HepG2 (cell line): ENCODE results near the gene CPT1B. TPM values are rescaled to one million over a fixed set of nuclear protein-coding genes. Genes with fewer than 3 reads are reported as not detected.

Source experiments
- ATAC-seq: fragments of 200-7000 bp; cut with Tn5 transposase; 3 replicates; pipeline ENCODE4 v1.9.1; 2020; ENCODE audit warnings: mild to moderate bottlenecking, moderate library complexity
- BruUV-seq: library from RNA; stranded (reverse); fragments of 400-500 nt; replicated peaks from 2 replicates; lab custom pipeline; 2021; lab: Mats Ljungman, UMichigan
- CTCF ChIA-PET: fragments of 300-600 bp; formaldehyde crosslinking; extraction: SDS; loops from one replicate; lab custom pipeline; 2021; ENCODE audit warnings: low total read pairs, inconsistent platforms, low intra/inter-chr PET ratio; lab: Yijun Ruan, JAX
- POLR2A ChIA-PET: fragments of 350-600 bp; sonication (Branson Sonifier 250); formaldehyde crosslinking; loops from one replicate; lab custom pipeline; 2020; ENCODE audit warnings: antibody characterized with exemption, inconsistent platforms; lab: Yijun Ruan, JAX
- DNase-seq: peaks from one replicate; pipeline ENCODE4 v3.0.0-alpha.2; 2015; ENCODE audit warnings: low spot score
- FAIRE-seq: peaks from 3 replicates; lab custom pipeline; 2011; peaks lifted over from hg19 to GRCh38; lab: Jason Lieb, UNC
- H2AFZ ChIP-seq: one replicate; pipeline ENCODE4 v1.6.1; 2011; ENCODE audit warnings: low read length, inconsistent platforms
- H3K27ac ChIP-seq: fragments of 300-600 bp; 3 replicates; pipeline ENCODE4 v1.8.0; 2011; ENCODE audit warnings: mixed run types, mild to moderate bottlenecking, mixed read lengths, low read length, inconsistent platforms; ENCODE audit not compliant: insufficient read depth; ENCODE audit errors: extremely low read length
- H3K27me3 ChIP-seq, 2 experiments: fragments of 200-600 bp in 1 of 2; 2 replicates in 1 of 2; 3 replicates in 1 of 2; pipeline versions ENCODE4 v1.6.0 to v1.8.0; 2011; ENCODE audit warnings: low read length in 2 of 2, mild to moderate bottlenecking in 2 of 2, moderate library complexity in 2 of 2, inconsistent platforms in 1 of 2; ENCODE audit not compliant: insufficient read depth in 2 of 2, control insufficient read depth in 1 of 2
- H3K36me3 ChIP-seq, 2 experiments: fragments of 200-600 bp in 1 of 2; replicated peaks in 1 of 2; 2 replicates in 1 of 2; 3 replicates in 1 of 2; pipeline versions ENCODE4 v1.5.1 to v1.8.0; 2011; ENCODE audit warnings: low read length in 2 of 2, inconsistent platforms in 1 of 2; ENCODE audit not compliant: insufficient read depth in 2 of 2, control insufficient read depth in 1 of 2
- H3K4me1 ChIP-seq: 2 replicates; pipeline ENCODE4 v1.5.1; 2012; ENCODE audit warnings: low read length, inconsistent platforms; ENCODE audit not compliant: insufficient read depth
- H3K4me2 ChIP-seq: 2 replicates; pipeline ENCODE4 v1.6.0; 2011; ENCODE audit warnings: low read depth, low read length, inconsistent platforms
- H3K4me3 ChIP-seq, 3 experiments: fragments of 200-600 bp in 1 of 3; sonication (generic), shearing (Covaris generic) in 1 of 3; replicated peaks in 1 of 3; 2 replicates each; pipeline ENCODE4 v1.5.1; 2011 to 2016; ENCODE audit warnings: low read length in 3 of 3, inconsistent platforms in 2 of 3, low read depth in 2 of 3, mild to moderate bottlenecking in 2 of 3, control low read depth in 1 of 3, mixed read lengths in 1 of 3; ENCODE audit not compliant: insufficient read depth in 1 of 3
- H3K79me2 ChIP-seq: one replicate; pipeline ENCODE4 v1.6.1; 2011; ENCODE audit warnings: low read length, inconsistent platforms; ENCODE audit not compliant: insufficient read depth
- H3K9ac ChIP-seq: 2 replicates; pipeline ENCODE4 v1.6.0; 2011; ENCODE audit warnings: mild to moderate bottlenecking, low read depth, low read length, inconsistent platforms; ENCODE audit not compliant: insufficient read depth
- H3K9me3 ChIP-seq: 2 replicates; pipeline ENCODE4 v1.5.1; 2012; ENCODE audit warnings: mild to moderate bottlenecking, low read length
- H4K20me1 ChIP-seq: 2 replicates; pipeline ENCODE4 v1.6.0; 2011; ENCODE audit warnings: inconsistent platforms, mild to moderate bottlenecking, low read length, moderate library complexity; ENCODE audit not compliant: insufficient read depth
- AKAP8 ChIP-seq: sonication (generic); formaldehyde crosslinking; IDR thresholded peaks from 2 replicates; pipeline ENCODE4 v1.5.1; 2020; ENCODE audit warnings: mild to moderate bottlenecking, missing genetic modification reagents
- ATM ChIP-seq: fragments of 450-650 bp; IDR thresholded peaks from 2 replicates; pipeline ENCODE4 v1.7.1; 2017; ENCODE audit warnings: mild to moderate bottlenecking, borderline replicate concordance
- FOXA1 ChIP-seq, 2 experiments: fragments of 450-650 bp in 1 of 2; sonication (generic) in 1 of 2; formaldehyde crosslinking in 1 of 2; IDR thresholded peaks; 2 replicates each; pipeline versions ENCODE4 v1.4.0 to v1.6.1; 2016 to 2020; ENCODE audit warnings: missing genetic modification reagents in 1 of 2
- KLF9 ChIP-seq: IDR thresholded peaks from 2 replicates; pipeline ENCODE4 v1.6.1; 2016; ENCODE audit warnings: low read depth
- MYC ChIP-seq: sonication (generic); formaldehyde crosslinking; IDR thresholded peaks from 2 replicates; pipeline ENCODE4 v1.9.0; 2021; ENCODE audit warnings: missing genetic modification reagents, borderline replicate concordance
- PLRG1 ChIP-seq: fragments of 450-650 bp; conservative IDR thresholded peaks from 2 replicates; pipeline ENCODE4 v1.6.1; 2016
- RAD21 ChIP-seq: fragments of 450-650 bp; formaldehyde crosslinking; IDR thresholded peaks from 2 replicates; pipeline ENCODE4 v1.5.0; 2020; ENCODE audit warnings: mild to moderate bottlenecking
- ZNF235 ChIP-seq: sonication (generic); formaldehyde crosslinking; IDR thresholded peaks from 2 replicates; pipeline ENCODE4 v1.8.1; 2023; ENCODE audit warnings: mild to moderate bottlenecking, missing genetic modification reagents, borderline replicate concordance
- ZNF530 ChIP-seq: sonication (generic); formaldehyde crosslinking; IDR thresholded peaks from 2 replicates; pipeline ENCODE4 v1.5.0; 2020; ENCODE audit warnings: low read depth, mild to moderate bottlenecking, missing genetic modification reagents
- ZSCAN30 ChIP-seq: sonication (generic); formaldehyde crosslinking; IDR thresholded peaks from 2 replicates; pipeline ENCODE4 v1.5.0; 2020; ENCODE audit warnings: mild to moderate bottlenecking, missing genetic modification reagents
- WGBS: methylation state at CpG from one replicate; pipeline ENCODE4 v1.1.6; 2017; ENCODE audit warnings: low lambda C conversion rate; 5-methylcytosine and 5-hydroxymethylcytosine counted together
- in situ Hi-C: cut with HindIII; loops from 2 replicates; pipeline ENCODE4 v1.10.0; 2017; ENCODE audit warnings: low pct_unique_long_range_greater_than_20kb; ENCODE audit not compliant: extremely low pct_ligation_motif_present
- intact Hi-C: fragments of 100-400 bp; cut with micrococcal nuclease; formaldehyde crosslinking; loops from one replicate; pipeline ENCODE4 v1.10.0; 2022; ENCODE audit not compliant: unreplicated experiment
- polyA plus RNA-seq, 8 experiments: library from polyadenylated mRNA; depleted of rRNA in 3 of 8; stranded (reverse) in 7 of 8; unstranded in 1 of 8; fragments of >200 nt; fragmentation: Illumina TruSeq in 4 of 8; extraction: Trizol in 4 of 8; gene quantifications; 2 replicates each; pipeline versions ENCODE4 v1.2.1 to v1.2.3, GENCODE V29; 2011 to 2016; ENCODE audit warnings: low read depth in 4 of 8, missing spikeins in 1 of 8, mixed read lengths in 1 of 8; ENCODE audit not compliant: insufficient read depth in 1 of 8
- total RNA-seq, 5 experiments: library from RNA; depleted of rRNA; stranded (reverse); fragments of >200 nt; fragmentation: Illumina TruSeq; extraction: Trizol; gene quantifications; 2 replicates each; pipeline ENCODE4 v1.2.3, GENCODE V29; 2016; ENCODE audit warnings: low read depth in 1 of 5
- TF ChIP-seq, protein P1 (sequence below): sonication (generic); formaldehyde crosslinking; IDR thresholded peaks from 2 replicates; pipeline ENCODE4 v1.4.0; 2020; ENCODE audit warnings: missing genetic modification reagents, mild to moderate bottlenecking, borderline replicate concordance
- TF ChIP-seq, protein P2 (sequence below): sonication (generic); formaldehyde crosslinking; IDR thresholded peaks from 2 replicates; pipeline ENCODE4 v1.8.0; 2023; ENCODE audit warnings: mild to moderate bottlenecking, missing genetic modification reagents
- TF ChIP-seq, protein P3 (sequence below): sonication (generic); formaldehyde crosslinking; IDR thresholded peaks from 2 replicates; pipeline ENCODE4 v1.4.0; 2020; ENCODE audit warnings: mild to moderate bottlenecking, missing genetic modification reagents
- TF ChIP-seq, protein P4 (sequence below): sonication (generic); formaldehyde crosslinking; IDR thresholded peaks from 2 replicates; pipeline ENCODE4 v1.9.0; 2022; ENCODE audit warnings: missing genetic modification reagents, mild to moderate bottlenecking, borderline replicate concordance

CPT1B gene
- total and polyA plus RNA-seq, 2 of the 13 experiments (the other 11 are each of a cell fraction or from before 2014, with no cell fraction given) = 9.2 to 19.5 TPM

DNA sequence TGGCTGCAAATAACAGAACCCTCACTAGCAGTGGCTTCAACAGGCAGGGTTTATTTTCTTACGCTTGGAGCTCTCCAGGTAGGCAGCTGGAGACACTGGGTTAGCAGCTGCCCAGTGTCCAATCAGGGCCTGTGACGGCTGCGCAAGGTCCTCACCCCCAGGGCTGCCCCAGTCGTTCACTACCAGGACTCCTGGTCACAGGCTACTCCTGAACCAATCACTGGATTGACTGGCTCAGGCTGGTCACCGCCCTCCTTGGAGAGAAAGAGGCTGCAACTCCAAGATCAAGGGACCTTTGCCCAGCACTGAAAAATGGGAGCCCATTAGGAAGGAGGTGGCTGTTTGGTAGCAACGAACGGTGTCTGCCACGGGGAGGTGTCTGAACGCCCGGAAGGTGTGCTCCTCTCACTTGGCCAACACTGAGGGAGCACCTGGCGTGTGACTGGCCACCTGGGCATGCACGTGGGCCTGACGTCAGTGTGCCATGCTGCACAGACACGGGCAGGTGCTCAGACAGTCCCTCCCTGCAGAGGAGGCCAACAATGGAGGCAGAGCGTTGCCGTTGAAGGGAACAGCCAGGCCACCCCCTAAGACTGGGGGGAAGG, 44.6 kb upstream of the CPT1B start:
- Histone ChIP-seq H3K27ac (peak overlapping the region; percentile 50), H2AFZ (peak overlapping the region; percentile 7), H4K20me1 (no peaks in the 10 kb centered on the region), H3K9ac (peak overlapping the region; percentile 39), H3K9me3 (no peaks in the 10 kb centered on the region), H3K4me3 (peak overlapping the region in 2 of 3 experiments; percentile 13 to 61; a peak in 4 of 6 replicates), H3K36me3 (no peaks in the 10 kb centered on the region), H3K79me2 (no peaks in the 10 kb centered on the region), H3K4me1 (peaks cover 70% of the 10 kb centered on the region), H3K4me2 (peak overlapping the region; percentile 97), H3K27me3 (no peaks in the 10 kb centered on the region; a peak in 1 of 5 replicates)
- CTCF ChIA-PET = interaction anchor here (0.6 to 2.2 kb wide), 6 partner anchors 17 to 77 kb away, joined by 3 to 12 read pairs (median 4); partner anchors contain the start of gene CHKB
- peak; percentile 68 for DNase-seq
- 27% methylated on average over 11 of the region's 16 CpGs for WGBS
- POLR2A ChIA-PET = interaction anchor here (1.0 to 2.4 kb wide), 6 partner anchors 10 to 115 kb away, joined by 3 to 14 read pairs (median 5); partner anchors contain the start of genes LMF2, NCAPH2 and SCO2
- BruUV-seq = no TSS peak
- ATAC-seq = peak; percentile 79
- intact Hi-C loops = loop anchor here (1.0 kb wide), 1 partner anchor 41 kb away; the partner anchor contains the start of gene CHKB
- in situ Hi-C loops = no loop called here
- peak; percentile 74 for FAIRE-seq
- no peak for TF ChIP-seq ZNF530 (CRISPR knock-in tag)
- TF ChIP-seq, protein P1, sequence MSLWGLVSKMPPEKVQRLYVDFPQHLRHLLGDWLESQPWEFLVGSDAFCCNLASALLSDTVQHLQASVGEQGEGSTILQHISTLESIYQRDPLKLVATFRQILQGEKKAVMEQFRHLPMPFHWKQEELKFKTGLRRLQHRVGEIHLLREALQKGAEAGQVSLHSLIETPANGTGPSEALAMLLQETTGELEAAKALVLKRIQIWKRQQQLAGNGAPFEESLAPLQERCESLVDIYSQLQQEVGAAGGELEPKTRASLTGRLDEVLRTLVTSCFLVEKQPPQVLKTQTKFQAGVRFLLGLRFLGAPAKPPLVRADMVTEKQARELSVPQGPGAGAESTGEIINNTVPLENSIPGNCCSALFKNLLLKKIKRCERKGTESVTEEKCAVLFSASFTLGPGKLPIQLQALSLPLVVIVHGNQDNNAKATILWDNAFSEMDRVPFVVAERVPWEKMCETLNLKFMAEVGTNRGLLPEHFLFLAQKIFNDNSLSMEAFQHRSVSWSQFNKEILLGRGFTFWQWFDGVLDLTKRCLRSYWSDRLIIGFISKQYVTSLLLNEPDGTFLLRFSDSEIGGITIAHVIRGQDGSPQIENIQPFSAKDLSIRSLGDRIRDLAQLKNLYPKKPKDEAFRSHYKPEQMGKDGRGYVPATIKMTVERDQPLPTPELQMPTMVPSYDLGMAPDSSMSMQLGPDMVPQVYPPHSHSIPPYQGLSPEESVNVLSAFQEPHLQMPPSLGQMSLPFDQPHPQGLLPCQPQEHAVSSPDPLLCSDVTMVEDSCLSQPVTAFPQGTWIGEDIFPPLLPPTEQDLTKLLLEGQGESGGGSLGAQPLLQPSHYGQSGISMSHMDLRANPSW (CRISPR knock-in tag) = no peak
- TF ChIP-seq, protein P2, sequence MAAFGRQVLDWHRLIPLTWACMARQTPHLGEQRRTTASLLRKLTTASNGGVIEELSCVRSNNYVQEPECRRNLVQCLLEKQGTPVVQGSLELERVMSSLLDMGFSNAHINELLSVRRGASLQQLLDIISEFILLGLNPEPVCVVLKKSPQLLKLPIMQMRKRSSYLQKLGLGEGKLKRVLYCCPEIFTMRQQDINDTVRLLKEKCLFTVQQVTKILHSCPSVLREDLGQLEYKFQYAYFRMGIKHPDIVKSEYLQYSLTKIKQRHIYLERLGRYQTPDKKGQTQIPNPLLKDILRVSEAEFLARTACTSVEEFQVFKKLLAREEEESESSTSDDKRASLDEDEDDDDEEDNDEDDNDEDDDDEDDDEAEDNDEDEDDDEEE (CRISPR knock-in tag) = no peak
- TF ChIP-seq ZSCAN30 (CRISPR knock-in tag) = no peak
- TF ChIP-seq AKAP8 = peak; percentile 52; the same call in 1 of the 2 replicates
- TF ChIP-seq, protein P3, sequence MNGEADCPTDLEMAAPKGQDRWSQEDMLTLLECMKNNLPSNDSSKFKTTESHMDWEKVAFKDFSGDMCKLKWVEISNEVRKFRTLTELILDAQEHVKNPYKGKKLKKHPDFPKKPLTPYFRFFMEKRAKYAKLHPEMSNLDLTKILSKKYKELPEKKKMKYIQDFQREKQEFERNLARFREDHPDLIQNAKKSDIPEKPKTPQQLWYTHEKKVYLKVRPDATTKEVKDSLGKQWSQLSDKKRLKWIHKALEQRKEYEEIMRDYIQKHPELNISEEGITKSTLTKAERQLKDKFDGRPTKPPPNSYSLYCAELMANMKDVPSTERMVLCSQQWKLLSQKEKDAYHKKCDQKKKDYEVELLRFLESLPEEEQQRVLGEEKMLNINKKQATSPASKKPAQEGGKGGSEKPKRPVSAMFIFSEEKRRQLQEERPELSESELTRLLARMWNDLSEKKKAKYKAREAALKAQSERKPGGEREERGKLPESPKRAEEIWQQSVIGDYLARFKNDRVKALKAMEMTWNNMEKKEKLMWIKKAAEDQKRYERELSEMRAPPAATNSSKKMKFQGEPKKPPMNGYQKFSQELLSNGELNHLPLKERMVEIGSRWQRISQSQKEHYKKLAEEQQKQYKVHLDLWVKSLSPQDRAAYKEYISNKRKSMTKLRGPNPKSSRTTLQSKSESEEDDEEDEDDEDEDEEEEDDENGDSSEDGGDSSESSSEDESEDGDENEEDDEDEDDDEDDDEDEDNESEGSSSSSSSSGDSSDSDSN (CRISPR knock-in tag) = peak; percentile 13; the same call in 1 of the 2 replicates
- no peak for TF ChIP-seq FOXA1 (IDR thresholded peaks at IDR 0.05)
- TF ChIP-seq FOXA1 (CRISPR knock-in tag; IDR thresholded peaks at IDR 0.05) = 0 out of 2 replicates have a peak, but pooled peaks have one; percentile 25
- TF ChIP-seq RAD21 (CRISPR knock-in tag) = peak; percentile 55
- TF ChIP-seq, protein P4, sequence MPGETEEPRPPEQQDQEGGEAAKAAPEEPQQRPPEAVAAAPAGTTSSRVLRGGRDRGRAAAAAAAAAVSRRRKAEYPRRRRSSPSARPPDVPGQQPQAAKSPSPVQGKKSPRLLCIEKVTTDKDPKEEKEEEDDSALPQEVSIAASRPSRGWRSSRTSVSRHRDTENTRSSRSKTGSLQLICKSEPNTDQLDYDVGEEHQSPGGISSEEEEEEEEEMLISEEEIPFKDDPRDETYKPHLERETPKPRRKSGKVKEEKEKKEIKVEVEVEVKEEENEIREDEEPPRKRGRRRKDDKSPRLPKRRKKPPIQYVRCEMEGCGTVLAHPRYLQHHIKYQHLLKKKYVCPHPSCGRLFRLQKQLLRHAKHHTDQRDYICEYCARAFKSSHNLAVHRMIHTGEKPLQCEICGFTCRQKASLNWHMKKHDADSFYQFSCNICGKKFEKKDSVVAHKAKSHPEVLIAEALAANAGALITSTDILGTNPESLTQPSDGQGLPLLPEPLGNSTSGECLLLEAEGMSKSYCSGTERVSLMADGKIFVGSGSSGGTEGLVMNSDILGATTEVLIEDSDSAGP = peak; percentile 44
- TF ChIP-seq MYC (CRISPR knock-in tag) = peak; percentile 72
- no peak for TF ChIP-seq PLRG1
- 0 out of 2 replicates have a peak, but pooled peaks have one; percentile 21 for TF ChIP-seq ZNF235
- no peak for TF ChIP-seq KLF9 (CRISPR knock-in tag)
- no peak for TF ChIP-seq ATM
